A549 (cell line): ENCODE data around the gene AAK1. TPM values are rescaled to one million over a fixed set of nuclear protein-coding genes. Genes with fewer than 3 reads are reported as not detected.

ENCODE experiments used
- ATAC-seq, 2 experiments: fragments of 200-7000 bp in 1 of 2; fragments of >200 bp in 1 of 2; cut with Nextera tagmentation in 1 of 2; cut with Tn5 transposase in 1 of 2; 3 replicates each; pipeline versions ENCODE4 v1.8.0 to v1.9.1; 2018 to 2020; ENCODE audit warnings: mild to moderate bottlenecking in 1 of 2, moderate library complexity in 1 of 2
- CTCF ChIA-PET: fragments of 300-600 bp; sonication (Branson Sonifier 250); formaldehyde crosslinking; extraction: SDS; loops from one replicate; lab custom pipeline; 2021; ENCODE audit warnings: antibody characterized with exemption, inconsistent platforms; lab: Yijun Ruan, JAX
- POLR2A ChIA-PET: fragments of 350-600 bp; formaldehyde crosslinking; extraction: SDS; loops from one replicate; lab custom pipeline; 2021; ENCODE audit warnings: antibody characterized with exemption, inconsistent platforms; lab: Yijun Ruan, JAX
- DNase-seq, 2 experiments: peaks; one replicate each; pipeline versions ENCODE4 v3.0.0 to v3.0.0-alpha.2; 2011 to 2016; ENCODE audit warnings: low read depth in 1 of 2, low spot score in 1 of 2
- FAIRE-seq: peaks from 2 replicates; lab custom pipeline; 2011; peaks lifted over from hg19 to GRCh38; lab: Jason Lieb, UNC
- H3K27ac ChIP-seq, 2 experiments: fragments of >200 bp; sonication (Bioruptor Twin); formaldehyde crosslinking; 3 replicates each; pipeline ENCODE4 v1.5.1; 2016 to 2017
- H3K4me1 ChIP-seq: fragments of >200 bp; sonication (Bioruptor Twin); formaldehyde crosslinking; 3 replicates; pipeline ENCODE4 v1.6.1; 2016
- H3K4me2 ChIP-seq: fragments of >200 bp; sonication (Bioruptor Twin); formaldehyde crosslinking; 3 replicates; pipeline ENCODE4 v1.6.1; 2016
- H3K4me3 ChIP-seq: fragments of >200 bp; sonication (Bioruptor Twin); formaldehyde crosslinking; 3 replicates; pipeline ENCODE4 v1.5.1; 2016
- H3K9me3 ChIP-seq: fragments of >200 bp; sonication (Bioruptor Twin); formaldehyde crosslinking; 3 replicates; pipeline ENCODE4 v1.6.1; 2016
- CBX8 ChIP-seq: fragments of 200-600 bp; sonication (generic); IDR thresholded peaks from 2 replicates; pipeline ENCODE4 v1.6.1; 2016
- CEBPB ChIP-seq, 2 experiments: fragments of >200 bp in 1 of 2; sonication (Bioruptor Twin) in 1 of 2; formaldehyde crosslinking in 1 of 2; IDR thresholded peaks; 2 replicates each; pipeline ENCODE4 v1.6.1; 2012 to 2016
- CHD4 ChIP-seq: fragments of 200-600 bp; sonication (generic); IDR thresholded peaks from 2 replicates; pipeline ENCODE4 v1.6.1; 2016; ENCODE audit warnings: antibody characterized with exemption, mild to moderate bottlenecking, borderline replicate concordance
- EHF ChIP-seq: fragments of 250-450 bp; sonication (Bioruptor Pico); IDR thresholded peaks from 2 replicates; pipeline ENCODE4 v1.5.0; 2020; ENCODE audit warnings: mild to moderate bottlenecking
- EHMT2 ChIP-seq: fragments of 200-600 bp; sonication (generic); IDR thresholded peaks from 2 replicates; pipeline ENCODE4 v1.6.1; 2016; ENCODE audit warnings: antibody characterized with exemption, low read depth, mild to moderate bottlenecking, moderate library complexity
- FOSB ChIP-seq: fragments of 250-450 bp; sonication (Bioruptor Pico); IDR thresholded peaks from 2 replicates; pipeline ENCODE4 v1.5.0; 2020; ENCODE audit warnings: mild to moderate bottlenecking, moderate library complexity
- FOSL2 ChIP-seq, 2 experiments: fragments of 450-650 bp in 1 of 2; fragments of >200 bp in 1 of 2; sonication (Bioruptor Twin) in 1 of 2; formaldehyde crosslinking; IDR thresholded peaks; 2 replicates each; pipeline versions ENCODE4 v1.5.0 to v1.6.1; 2016 to 2020; ENCODE audit warnings: mild to moderate bottlenecking in 1 of 2, moderate library complexity in 1 of 2
- FOXS1 ChIP-seq: fragments of 250-450 bp; sonication (Bioruptor Pico); IDR thresholded peaks from 2 replicates; pipeline ENCODE4 v1.5.0; 2020; ENCODE audit warnings: mild to moderate bottlenecking, moderate library complexity
- HDAC2 ChIP-seq: fragments of 200-600 bp; sonication (generic); IDR thresholded peaks from 2 replicates; pipeline ENCODE4 v1.6.1; 2016
- HEYL ChIP-seq: fragments of 250-450 bp; sonication (Bioruptor Pico); IDR thresholded peaks from 2 replicates; pipeline ENCODE4 v1.8.0; 2021; ENCODE audit warnings: mild to moderate bottlenecking, moderate library complexity
- HOXB5 ChIP-seq: fragments of 250-450 bp; sonication (Bioruptor Pico); IDR thresholded peaks from 2 replicates; pipeline ENCODE4 v1.5.0; 2020; ENCODE audit warnings: mild to moderate bottlenecking, moderate library complexity
- KDM5A ChIP-seq: fragments of 200-600 bp; sonication (generic); IDR thresholded peaks from 2 replicates; pipeline ENCODE4 v1.6.1; 2016; ENCODE audit warnings: antibody characterized with exemption, mild to moderate bottlenecking
- NFE2L2 ChIP-seq: fragments of 150-350 bp; conservative IDR thresholded peaks from 2 replicates; pipeline ENCODE4 v1.6.1; 2014; ENCODE audit warnings: low read length
- NPAS2 ChIP-seq: fragments of 250-450 bp; sonication (Bioruptor Pico); IDR thresholded peaks from 2 replicates; pipeline ENCODE4 v1.8.0; 2022; ENCODE audit warnings: mild to moderate bottlenecking, moderate library complexity, borderline replicate concordance
- NR3C1 ChIP-seq: fragments of >200 bp; sonication (Bioruptor Twin); formaldehyde crosslinking; IDR thresholded peaks from 3 replicates; pipeline ENCODE4 v1.6.1; 2017
- POLR2AphosphoS2 ChIP-seq: conservative IDR thresholded peaks from 2 replicates; pipeline ENCODE4 v1.6.1; 2012; ENCODE audit warnings: low read length, improper control_type of control experiment, inconsistent platforms
- RAD21 ChIP-seq, 2 experiments: fragments of >200 bp in 1 of 2; sonication (Bioruptor Twin) in 1 of 2; formaldehyde crosslinking in 1 of 2; IDR thresholded peaks in 1 of 2; conservative IDR thresholded peaks in 1 of 2; 2 replicates in 1 of 2; 3 replicates in 1 of 2; pipeline ENCODE4 v1.6.1; 2012 to 2018; ENCODE audit warnings: inconsistent platforms in 1 of 2
- RARB ChIP-seq: fragments of 250-450 bp; sonication (Bioruptor Pico); IDR thresholded peaks from 2 replicates; pipeline ENCODE4 v1.8.0; 2021; ENCODE audit warnings: mild to moderate bottlenecking, moderate library complexity
- RNF2 ChIP-seq: fragments of 200-600 bp; sonication (generic); IDR thresholded peaks from 2 replicates; pipeline ENCODE4 v1.6.1; 2016; ENCODE audit warnings: low read depth, mild to moderate bottlenecking, antibody characterized with exemption, moderate library complexity, borderline replicate concordance
- TP53 ChIP-seq: fragments of 250-450 bp; sonication (Bioruptor Pico); IDR thresholded peaks from 2 replicates; pipeline ENCODE4 v1.5.0; 2021; ENCODE audit warnings: mild to moderate bottlenecking, moderate library complexity
- ZFP36 ChIP-seq: fragments of 450-650 bp; IDR thresholded peaks from 2 replicates; pipeline ENCODE4 v1.6.1; 2014; ENCODE audit warnings: borderline replicate concordance; ENCODE audit not compliant: partially characterized antibody
- ZSCAN20 ChIP-seq: fragments of 250-450 bp; sonication (Bioruptor Pico); IDR thresholded peaks from 2 replicates; pipeline ENCODE4 v1.8.0; 2022; ENCODE audit warnings: mild to moderate bottlenecking, moderate library complexity
- WGBS: methylation state at CpG from one replicate; pipeline ENCODE4 v1.1.6; 2017; ENCODE audit errors: missing lambda C conversion rate; 5-methylcytosine and 5-hydroxymethylcytosine counted together
- polyA plus RNA-seq, 4 experiments: library from polyadenylated mRNA; depleted of rRNA in 3 of 4; stranded (reverse); fragments of >200 nt; fragmentation: RNase III in 1 of 4; extraction: RNeasy Plus Mini Kit Qiagen cat#74134 plus additional on column Dnase treatment in 1 of 4; gene quantifications; 2 replicates in 3 of 4; 3 replicates in 1 of 4; pipeline ENCODE4 v1.2.3, GENCODE V29; 2011 to 2017
- TF ChIP-seq, protein P1 (sequence below): fragments of >200 bp; sonication (Bioruptor Twin); formaldehyde crosslinking; IDR thresholded peaks from 2 replicates; pipeline ENCODE4 v1.6.1; 2016
- TF ChIP-seq, protein P2 (sequence below): IDR thresholded peaks from 2 replicates; pipeline ENCODE4 v1.6.1; 2012
- TF ChIP-seq, protein P3 (sequence below): IDR thresholded peaks from 2 replicates; pipeline ENCODE4 v1.6.1; 2012
- TF ChIP-seq, protein P4 (sequence below): IDR thresholded peaks from 2 replicates; pipeline ENCODE4 v1.6.1; 2012; ENCODE audit warnings: low read depth, borderline replicate concordance

AAK1 gene
- polyA plus RNA-seq, 2 of the 4 experiments (the other 2 are of a cell fraction): 15.9 to 25.7 TPM

DNA sequence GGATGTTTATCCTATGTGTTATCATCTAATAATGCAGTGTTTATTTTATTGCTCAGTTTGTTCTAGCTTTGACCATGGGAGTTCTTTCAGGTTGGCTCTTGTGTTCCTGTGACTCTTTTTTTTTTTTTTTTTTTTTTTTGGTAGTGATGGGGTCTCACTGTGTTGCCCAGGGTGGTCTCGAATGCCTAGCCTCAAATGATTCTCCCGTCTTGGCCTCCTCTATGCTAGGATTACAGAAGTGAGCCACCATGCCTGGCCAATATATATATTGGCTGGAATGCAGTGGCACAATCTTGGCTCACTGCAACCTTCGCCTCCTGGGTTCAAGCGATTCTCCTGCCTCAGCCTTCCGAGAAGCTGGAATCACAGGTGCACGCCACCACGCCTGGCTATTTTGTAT lies 187.4 kb downstream of the AAK1 start:
- WGBS: 91% methylated on average over 7 of the region's 7 CpGs
- TF ChIP-seq NPAS2: no peak
- TF ChIP-seq ZSCAN20 (CRISPR knock-in tag): no peak
- TF ChIP-seq HOXB5 (CRISPR knock-in tag): no peak
- no peak for TF ChIP-seq CHD4
- TF ChIP-seq CEBPB (IDR thresholded peaks at IDR 0.05): no peak
- no peak for TF ChIP-seq KDM5A
- TF ChIP-seq, protein P1, sequence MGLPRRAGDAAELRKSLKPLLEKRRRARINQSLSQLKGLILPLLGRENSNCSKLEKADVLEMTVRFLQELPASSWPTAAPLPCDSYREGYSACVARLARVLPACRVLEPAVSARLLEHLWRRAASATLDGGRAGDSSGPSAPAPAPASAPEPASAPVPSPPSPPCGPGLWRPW: no peak
- no peak for TF ChIP-seq HEYL (CRISPR knock-in tag)
- TF ChIP-seq RNF2: no peak
- TF ChIP-seq, protein P2, sequence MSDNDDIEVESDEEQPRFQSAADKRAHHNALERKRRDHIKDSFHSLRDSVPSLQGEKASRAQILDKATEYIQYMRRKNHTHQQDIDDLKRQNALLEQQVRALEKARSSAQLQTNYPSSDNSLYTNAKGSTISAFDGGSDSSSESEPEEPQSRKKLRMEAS: no peak
- TF ChIP-seq HDAC2: no peak
- Histone ChIP-seq H3K4me2 (no peak overlapping the region), H3K9me3 (no peaks in the 10 kb centered on the region), H3K4me3 (no peak overlapping the region), H3K4me1 (no peaks in the 10 kb centered on the region), H3K27ac (no peak overlapping the region)
- ATAC-seq: no peak
- DNase-seq: no peak
- no peak for FAIRE-seq
- POLR2A ChIA-PET: interaction anchor here (0.6 to 1.0 kb wide), 2 partner anchors 15 to 19 kb away, joined by 3 to 13 read pairs; partner anchors contain the start of gene NFU1
- CTCF ChIA-PET: no interaction called here

DNA sequence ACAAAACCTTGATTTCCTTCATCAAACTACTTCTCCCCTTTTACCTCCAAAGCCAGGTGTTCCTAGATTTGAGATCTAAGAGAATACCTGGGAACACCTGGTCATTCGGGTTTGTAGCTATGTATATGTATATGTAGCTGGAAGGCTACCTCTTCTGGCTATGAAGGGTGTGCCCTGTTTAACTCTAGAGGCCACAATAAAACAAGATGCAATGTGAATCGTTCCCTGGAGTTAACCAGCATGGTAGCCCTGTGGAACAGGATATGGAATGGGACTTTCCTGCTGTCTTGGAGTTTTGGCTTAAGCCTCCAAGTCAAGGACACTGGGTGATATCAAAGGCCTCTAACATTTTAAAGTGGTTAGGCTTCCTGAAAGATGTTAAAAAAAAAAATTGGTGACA lies 188.6 kb downstream of the AAK1 start:
- POLR2A ChIA-PET: no interaction called here
- no peaks in the 10 kb centered on the region for H3K9me3 ChIP-seq
- ATAC-seq: no peak
- no peak overlapping the region for H3K27ac ChIP-seq
- H3K4me2 ChIP-seq: no peak overlapping the region
- CTCF ChIA-PET: no interaction called here
- WGBS: 80% methylated on average over 2 of the region's 2 CpGs
- DNase-seq: no peak
- TF ChIP-seq, protein P1: no peak
- TF ChIP-seq FOSB (CRISPR knock-in tag): no peak
- no peak for TF ChIP-seq FOXS1 (CRISPR knock-in tag)
- no peak for TF ChIP-seq POLR2AphosphoS2
- TF ChIP-seq, protein P2: no peak
- TF ChIP-seq CBX8: no peak
- no peak for TF ChIP-seq RARB (CRISPR knock-in tag)
- TF ChIP-seq NR3C1: no peak
- TF ChIP-seq, protein P3, sequence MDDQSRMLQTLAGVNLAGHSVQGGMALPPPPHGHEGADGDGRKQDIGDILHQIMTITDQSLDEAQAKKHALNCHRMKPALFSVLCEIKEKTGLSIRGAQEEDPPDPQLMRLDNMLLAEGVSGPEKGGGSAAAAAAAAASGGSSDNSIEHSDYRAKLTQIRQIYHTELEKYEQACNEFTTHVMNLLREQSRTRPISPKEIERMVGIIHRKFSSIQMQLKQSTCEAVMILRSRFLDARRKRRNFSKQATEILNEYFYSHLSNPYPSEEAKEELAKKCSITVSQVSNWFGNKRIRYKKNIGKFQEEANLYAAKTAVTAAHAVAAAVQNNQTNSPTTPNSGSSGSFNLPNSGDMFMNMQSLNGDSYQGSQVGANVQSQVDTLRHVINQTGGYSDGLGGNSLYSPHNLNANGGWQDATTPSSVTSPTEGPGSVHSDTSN: no peak
- no peak for TF ChIP-seq FOSL2 (IDR thresholded peaks at IDR 0.05)
- no peak for TF ChIP-seq FOSL2 (CRISPR knock-in tag; IDR thresholded peaks at IDR 0.05)
- TF ChIP-seq NFE2L2: no peak
- TF ChIP-seq CHD4: no peak
- no peak for TF ChIP-seq RAD21 (conservative IDR thresholded peaks at IDR 0.05 in 1 of 2, IDR thresholded peaks at IDR 0.05 in 1 of 2)
- TF ChIP-seq EHF (CRISPR knock-in tag): no peak
- TF ChIP-seq TP53 (CRISPR knock-in tag): no peak
- no peak for TF ChIP-seq ZFP36
- TF ChIP-seq, protein P4, sequence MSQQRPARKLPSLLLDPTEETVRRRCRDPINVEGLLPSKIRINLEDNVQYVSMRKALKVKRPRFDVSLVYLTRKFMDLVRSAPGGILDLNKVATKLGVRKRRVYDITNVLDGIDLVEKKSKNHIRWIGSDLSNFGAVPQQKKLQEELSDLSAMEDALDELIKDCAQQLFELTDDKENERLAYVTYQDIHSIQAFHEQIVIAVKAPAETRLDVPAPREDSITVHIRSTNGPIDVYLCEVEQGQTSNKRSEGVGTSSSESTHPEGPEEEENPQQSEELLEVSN: no peak
- TF ChIP-seq EHMT2: no peak
- no peak overlapping the region for H3K4me3 ChIP-seq
- no peaks in the 10 kb centered on the region for H3K4me1 ChIP-seq
- no peak for FAIRE-seq
